Natural killer cell (primary cell): ENCODE measurements around the gene KMO. TPM values are rescaled to one million over a fixed set of nuclear protein-coding genes. Genes with fewer than 3 reads are reported as not detected.

Experiments used
- ATAC-seq, 3 donors: fragments of 150-1000 bp in 2 of 3; fragments of 200-7000 bp in 1 of 3; cut with Tn5 transposase; 1 replicate in 1 of 3; 2 replicates in 2 of 3; pipeline ENCODE4 v1.10.0; 2021; ENCODE audit warnings: mild to moderate bottlenecking in 2 of 3, moderate library complexity in 2 of 3
- DNase-seq, 2 donors: peaks; one replicate each; pipeline versions ENCODE4 v3.0.0 to v3.0.0-alpha.2; 2013 to 2021; ENCODE audit warnings: mixed read lengths in 1 of 2
- H3K27ac ChIP-seq: one replicate; pipeline ENCODE4 v1.5.1; 2013; ENCODE audit warnings: mild to moderate bottlenecking, low read length
- H3K27me3 ChIP-seq: one replicate; pipeline ENCODE4 v1.6.1; 2013; ENCODE audit warnings: low read length; ENCODE audit not compliant: control insufficient read depth, insufficient read depth
- H3K36me3 ChIP-seq: one replicate; pipeline ENCODE4 v1.6.1; 2013; ENCODE audit warnings: low read length; ENCODE audit not compliant: control insufficient read depth, insufficient read depth
- H3K4me1 ChIP-seq: one replicate; pipeline ENCODE4 v1.6.1; 2013; ENCODE audit warnings: low read length; ENCODE audit not compliant: control insufficient read depth, insufficient read depth
- H3K4me3 ChIP-seq: one replicate; pipeline ENCODE4 v1.5.1; 2013; ENCODE audit warnings: low read length
- H3K9me3 ChIP-seq: one replicate; pipeline ENCODE4 v1.6.1; 2013; ENCODE audit warnings: low read length; ENCODE audit not compliant: control insufficient read depth, insufficient read depth
- H3K27ac Mint-ChIP-seq, 2 donors: one replicate each; pipeline ENCODE4 v1.8.0; 2022; ENCODE audit warnings: mild to moderate bottlenecking in 2 of 2, mixed read lengths in 2 of 2, moderate library complexity in 1 of 2
- H3K27me3 Mint-ChIP-seq, 2 donors: one replicate each; pipeline ENCODE4 v1.8.0; 2022; ENCODE audit warnings: low read depth in 2 of 2, mixed read lengths in 2 of 2
- H3K36me3 Mint-ChIP-seq: one replicate; pipeline ENCODE4 v1.8.0; 2022; ENCODE audit warnings: mixed read lengths
- H3K4me1 Mint-ChIP-seq, 2 donors: one replicate each; pipeline ENCODE4 v1.8.0; 2022; ENCODE audit warnings: mixed read lengths in 2 of 2
- H3K4me3 Mint-ChIP-seq: one replicate; pipeline ENCODE4 v1.8.0; 2022; ENCODE audit warnings: mild to moderate bottlenecking, moderate library complexity, mixed read lengths
- H3K9me3 Mint-ChIP-seq, 2 donors: one replicate each; pipeline ENCODE4 v1.8.0; 2022; ENCODE audit warnings: mixed read lengths in 2 of 2
- CTCF ChIP-seq: fragments of 200-600 bp; IDR thresholded peaks from one replicate; pipeline ENCODE4 v1.8.0; 2022; ENCODE audit warnings: antibody characterized with exemption
- WGBS: methylation state at CpG from one replicate; pipeline ENCODE4 v1.1.7; 2013; ENCODE audit warnings: missing lambda C conversion rate; ENCODE audit not compliant: insufficient coverage; 5-methylcytosine and 5-hydroxymethylcytosine counted together
- intact Hi-C: fragments of 100-400 bp; cut with micrococcal nuclease; formaldehyde crosslinking; loops from one replicate; pipeline ENCODE4 v1.14.2; 2022
- total RNA-seq, 4 donors: library from RNA; stranded (reverse); fragments of 120-200 nt in 1 of 4; gene quantifications; one replicate each; pipeline versions ENCODE4 v1.2.3 to v1.2.4, GENCODE V29; 2013 to 2022

The KMO gene
- total RNA-seq, 3 donors from 2014 or later (not counting 1 experiment from before 2014, with no cell fraction given) = 0.97 to 1.1 TPM; not detected in 1

- Mint-ChIP-seq H3K9me3 (no peaks in the 10 kb centered on the region), H3K4me3 (no peak overlapping the region), H3K36me3 (no peaks in the 10 kb centered on the region), H3K27me3 (no peaks in the 10 kb centered on the region), H3K27ac (no peak overlapping the region), H3K4me1 (no peaks in the 10 kb centered on the region)
- Histone ChIP-seq H3K27ac (no peak overlapping the region), H3K27me3 (no peaks in the 10 kb centered on the region), H3K4me3 (no peak overlapping the region), H3K4me1 (no peaks in the 10 kb centered on the region), H3K9me3 (no peaks in the 10 kb centered on the region), H3K36me3 (no peaks in the 10 kb centered on the region)
- TF ChIP-seq CTCF = no peak
- intact Hi-C loops = loop anchor here (5.0 kb wide), 1 partner anchor 1713 kb away; no protein-coding TSS in a partner anchor
- ATAC-seq (no peak), DNase-seq (no peak)
- 76% methylated on average over 4 of the region's 4 CpGs for WGBS
These were observed 82.4 kb downstream of the KMO start for GRCh38 chr1:241614572-241614971.

GRCh38 chr1:241615043-241615974 is 83.1 kb downstream of the KMO start:
- no peaks in the 10 kb centered on the region for H3K9me3 Mint-ChIP-seq
- H3K36me3 Mint-ChIP-seq = no peaks in the 10 kb centered on the region
- H3K27ac Mint-ChIP-seq = no peak overlapping the region
- H3K4me3 Mint-ChIP-seq = no peak overlapping the region
- no peaks in the 10 kb centered on the region for H3K27me3 ChIP-seq
- no peaks in the 10 kb centered on the region for H3K36me3 ChIP-seq
- DNase-seq (no peak), ATAC-seq (no peak)
- no peaks in the 10 kb centered on the region for H3K9me3 ChIP-seq
- no peaks in the 10 kb centered on the region for H3K27me3 Mint-ChIP-seq
- intact Hi-C loops = no loop called here
- whole genome bisulfite sequencing = 92% methylated on average over 8 of the region's 8 CpGs
- TF ChIP-seq CTCF = no peak
- no peak overlapping the region for H3K27ac ChIP-seq
- no peak overlapping the region for H3K4me3 ChIP-seq
- H3K4me1 ChIP-seq = no peaks in the 10 kb centered on the region
- H3K4me1 Mint-ChIP-seq = no peaks in the 10 kb centered on the region

GRCh38 chr1:241617426-241617825 is 85.2 kb downstream of the KMO start:
- intact Hi-C loops = no loop called here
- H3K4me3 ChIP-seq = no peak overlapping the region
- Mint-ChIP-seq H3K27ac (no peak overlapping the region), H3K27me3 (no peaks in the 10 kb centered on the region), H3K4me3 (no peak overlapping the region), H3K9me3 (no peaks in the 10 kb centered on the region), H3K4me1 (no peaks in the 10 kb centered on the region), H3K36me3 (no peaks in the 10 kb centered on the region)
- TF ChIP-seq CTCF = no peak
- H3K4me1 ChIP-seq = no peaks in the 10 kb centered on the region
- DNase-seq (no peak), ATAC-seq (no peak)
- H3K9me3 ChIP-seq = no peaks in the 10 kb centered on the region
- WGBS = 93% methylated on average over 7 of the region's 7 CpGs
- no peak overlapping the region for H3K27ac ChIP-seq
- no peaks in the 10 kb centered on the region for H3K27me3 ChIP-seq
- no peaks in the 10 kb centered on the region for H3K36me3 ChIP-seq
